Fibroblast of skin of right biceps (primary cell): ENCODE data around the gene IQGAP2.
"Not testable (repeated sequence)": the region's sequence is repeated elsewhere in the genome, so short reads cannot be mapped to it uniquely, and the experiment has no call there.

Experiments
- DNase-seq: peaks from one replicate; pipeline ENCODE4 v3.0.0-alpha.2; 2013

Gene IQGAP2

DNA sequence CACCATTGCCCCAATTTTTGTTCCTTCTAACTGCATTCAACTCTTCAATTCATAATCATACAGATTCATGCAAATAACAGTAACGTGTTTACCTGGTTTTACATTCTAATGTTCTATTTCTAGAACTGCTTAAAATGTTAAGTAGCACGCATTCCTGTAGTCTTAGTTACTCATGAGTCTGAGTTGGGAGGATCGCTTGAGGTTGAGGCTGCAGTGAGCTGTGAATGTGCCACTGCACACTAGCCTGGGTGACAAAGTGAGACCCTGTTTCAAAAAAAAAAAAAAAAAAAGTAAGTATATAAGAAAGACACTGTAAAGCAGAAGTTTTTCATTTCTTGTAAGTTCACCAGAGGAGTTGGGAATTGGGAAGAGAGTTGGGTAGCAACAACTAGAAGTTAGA lies 114.2 kb downstream of the IQGAP2 start:
- no peak for DNase-seq

DNA sequence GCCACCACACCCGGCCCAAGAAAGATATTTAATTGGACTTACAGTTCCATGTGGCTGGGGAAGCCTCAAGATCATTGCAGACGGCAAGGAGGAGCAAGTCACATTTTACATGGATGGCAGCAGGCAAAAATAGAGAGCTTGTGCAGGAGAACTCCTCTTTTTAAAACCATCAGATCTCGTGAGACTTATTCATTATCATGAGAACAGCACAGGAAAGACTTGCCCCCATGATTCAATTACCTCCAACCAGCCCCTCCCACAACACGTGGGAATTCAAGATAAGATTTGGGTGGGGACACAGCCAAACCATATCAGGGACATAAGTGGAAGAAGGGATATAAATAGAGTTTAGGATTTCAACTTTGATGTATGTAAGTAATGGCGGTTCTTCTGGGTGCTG lies 115.2 kb downstream of the IQGAP2 start:
- DNase-seq: not testable (repeated sequence)

DNA sequence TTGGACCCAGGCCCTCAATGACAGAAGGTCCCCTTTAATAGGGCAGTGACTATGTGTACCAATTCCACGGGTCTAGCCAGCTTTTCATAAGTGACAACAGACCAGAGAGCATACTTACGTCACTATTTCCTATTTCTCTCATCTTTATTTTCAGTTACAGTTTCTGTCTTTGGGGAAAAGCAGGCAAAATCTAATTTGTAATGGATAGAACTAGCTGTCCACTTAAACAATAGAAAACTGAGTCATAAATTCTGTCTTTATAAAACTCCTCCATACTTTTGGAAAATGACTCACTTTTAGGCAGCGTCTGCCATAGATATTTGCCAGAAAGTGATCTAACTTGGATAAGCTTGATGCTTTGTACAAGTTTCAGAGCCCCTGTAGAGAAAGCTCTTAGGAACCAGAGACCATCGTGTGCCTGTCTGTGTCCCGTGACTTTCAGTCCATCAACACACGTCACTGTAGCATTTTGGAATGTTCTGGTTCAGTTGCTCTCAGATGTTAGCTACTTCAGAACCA lies 118.2 kb downstream of the IQGAP2 start:
- peak; percentile 85 for DNase-seq

DNA sequence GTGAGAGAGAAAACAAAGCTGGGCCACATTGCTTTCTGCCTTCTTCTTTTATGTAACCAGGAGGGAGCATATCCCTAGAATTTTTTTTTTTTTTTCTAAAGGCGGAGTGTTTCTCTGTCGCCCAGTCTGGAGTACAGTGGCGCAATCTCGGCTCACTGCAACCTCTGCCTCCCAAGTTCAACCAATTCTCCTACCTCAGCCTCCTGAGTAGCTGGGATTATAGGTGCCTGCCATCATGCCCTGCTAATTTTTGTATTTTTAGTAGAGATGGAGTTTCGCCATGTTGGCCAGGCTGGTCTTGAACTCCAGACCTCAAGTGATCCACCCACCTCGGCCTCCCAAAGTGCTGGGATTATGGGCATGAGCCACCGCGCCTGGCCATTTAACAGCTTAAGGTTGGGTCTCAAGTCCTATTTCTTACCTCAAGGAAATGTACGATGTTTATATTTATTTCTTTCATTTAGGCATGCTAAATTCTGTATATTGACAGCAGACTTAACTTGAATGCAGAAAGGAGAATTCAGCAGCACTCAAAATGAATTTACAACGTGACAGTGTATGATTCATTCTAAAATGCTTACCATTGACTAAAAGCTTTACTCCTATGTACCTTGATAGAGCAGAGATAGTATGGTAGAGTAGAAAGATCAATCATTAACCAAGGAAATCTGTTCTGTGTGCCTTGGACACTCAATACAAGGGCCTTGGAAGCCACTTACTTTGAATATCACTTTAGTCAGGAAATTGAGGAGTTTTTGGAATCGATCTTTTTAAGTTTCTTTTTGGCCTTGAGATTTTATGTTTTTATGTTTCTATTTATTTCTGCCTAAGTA lies 119.2 kb downstream of the IQGAP2 start:
- DNase-seq: no peak

DNA sequence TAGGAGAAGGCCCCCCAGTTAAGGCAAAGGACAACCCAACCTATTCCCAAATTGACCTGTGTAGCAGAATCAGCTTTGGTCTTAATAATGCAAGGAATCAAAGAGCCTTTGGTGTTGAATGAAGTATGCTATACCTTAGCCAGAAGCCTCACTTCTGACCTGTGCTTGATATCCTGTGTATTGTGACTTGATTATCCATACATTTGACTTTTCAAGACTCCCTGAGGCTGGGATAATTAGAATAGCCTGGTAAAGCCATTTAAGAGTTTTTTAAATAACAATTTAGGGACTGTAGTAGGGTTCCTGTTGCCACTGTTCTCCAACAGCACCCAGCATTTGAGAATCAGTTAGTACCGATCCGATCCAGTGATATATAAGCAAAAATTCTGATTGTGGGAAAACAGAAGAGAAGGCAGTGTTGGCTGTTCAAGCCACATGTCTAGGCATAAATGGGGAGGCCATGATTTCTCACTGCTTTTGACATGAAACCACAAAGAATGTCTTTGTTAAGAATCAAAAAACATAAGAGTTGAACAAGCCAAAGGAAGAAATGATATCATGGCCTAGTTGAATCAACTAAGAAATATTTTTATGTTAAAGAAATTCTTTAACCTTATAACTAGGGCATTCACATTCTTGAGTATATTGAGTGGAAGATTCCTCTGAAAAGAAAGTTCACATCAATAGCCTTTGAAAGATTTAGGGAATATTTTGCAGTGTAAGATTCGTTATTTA lies 121.2 kb downstream of the IQGAP2 start:
- peak; percentile 58 for DNase-seq

- DNase-seq: peak; percentile 73
These were observed 121.8 kb downstream of the IQGAP2 start for GRCh38 chr5:76524868-76525267.

DNA sequence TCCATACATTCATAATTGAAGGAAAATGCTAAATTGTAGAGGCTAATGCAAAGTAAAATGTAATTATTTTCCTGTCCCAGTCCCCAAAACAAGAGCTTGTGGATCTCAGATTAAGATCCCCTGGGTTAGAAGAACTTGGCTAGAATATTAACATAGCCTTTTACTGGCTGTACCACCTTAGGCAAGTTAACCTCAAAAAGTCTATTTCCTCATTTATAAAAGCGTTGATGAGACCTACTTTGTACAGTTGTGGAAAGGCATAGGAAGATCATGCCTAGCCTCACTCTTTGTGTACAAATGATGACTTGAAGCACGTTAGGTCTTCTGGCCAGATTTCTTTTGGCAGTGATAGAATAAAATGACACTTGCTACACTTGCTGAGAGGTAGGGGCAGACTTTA lies 122.9 kb downstream of the IQGAP2 start:
- DNase-seq: no peak

- peak; percentile 50 for DNase-seq
These were observed 124.0 kb downstream of the IQGAP2 start for GRCh38 chr5:76526950-76527583.

DNA sequence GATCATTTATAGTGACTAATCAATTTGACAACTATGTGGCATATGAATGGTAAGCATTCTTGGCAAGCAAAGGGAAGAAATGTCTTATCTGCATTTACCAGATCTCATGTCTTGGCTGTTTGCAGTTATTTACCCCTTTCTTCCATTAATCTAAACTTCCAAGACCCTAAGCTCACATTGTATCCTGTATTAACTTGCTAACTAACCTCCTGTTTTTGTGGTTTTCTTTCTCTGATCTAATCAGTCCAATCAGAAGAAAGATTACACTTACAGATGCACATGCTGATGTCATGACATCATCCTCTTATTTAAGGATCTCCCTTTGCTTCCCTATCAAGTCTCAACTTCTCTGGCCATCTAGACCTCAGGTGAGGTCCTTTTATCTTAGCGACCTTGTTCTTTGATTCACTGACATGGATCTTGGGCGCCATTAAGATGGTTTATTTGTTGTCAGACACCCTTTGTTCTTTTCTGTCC lies 124.6 kb downstream of the IQGAP2 start:
- DNase-seq: peak; percentile 57

- no peak for DNase-seq
These were observed 125.7 kb downstream of the IQGAP2 start for GRCh38 chr5:76528547-76529331.

GRCh38 chr5:76529464-76530344 lies 126.6 kb downstream of the IQGAP2 start:
- no peak for DNase-seq

GRCh38 chr5:76532052-76532451 lies 129.0 kb downstream of the IQGAP2 start:
- no peak for DNase-seq

GRCh38 chr5:76532973-76533372 lies 129.9 kb downstream of the IQGAP2 start:
- no peak for DNase-seq

GRCh38 chr5:76535577-76535976 lies 132.5 kb downstream of the IQGAP2 start:
- DNase-seq: no peak

- no peak for DNase-seq
These were observed 134.0 kb downstream of the IQGAP2 start for GRCh38 chr5:76537073-76537543.

DNA sequence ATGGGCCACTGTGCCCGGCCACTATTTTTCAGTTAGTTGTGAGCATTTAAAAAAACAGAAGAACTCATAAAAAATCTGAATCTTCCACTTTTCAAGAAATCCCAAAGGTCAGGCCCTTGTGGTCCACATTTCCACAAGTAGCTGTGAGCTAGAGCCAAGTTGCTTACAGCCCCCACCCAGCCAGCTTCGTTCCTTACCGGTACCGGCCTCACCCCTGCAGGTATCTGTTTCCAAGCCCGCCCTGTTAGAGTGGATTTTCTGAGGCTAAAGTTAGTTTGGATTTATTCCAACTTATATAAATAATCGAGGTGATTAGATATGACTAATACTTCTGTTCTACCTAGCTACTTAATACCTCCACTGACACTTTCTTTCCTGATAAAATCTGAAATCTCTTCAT lies 139.2 kb downstream of the IQGAP2 start:
- no peak for DNase-seq

DNA sequence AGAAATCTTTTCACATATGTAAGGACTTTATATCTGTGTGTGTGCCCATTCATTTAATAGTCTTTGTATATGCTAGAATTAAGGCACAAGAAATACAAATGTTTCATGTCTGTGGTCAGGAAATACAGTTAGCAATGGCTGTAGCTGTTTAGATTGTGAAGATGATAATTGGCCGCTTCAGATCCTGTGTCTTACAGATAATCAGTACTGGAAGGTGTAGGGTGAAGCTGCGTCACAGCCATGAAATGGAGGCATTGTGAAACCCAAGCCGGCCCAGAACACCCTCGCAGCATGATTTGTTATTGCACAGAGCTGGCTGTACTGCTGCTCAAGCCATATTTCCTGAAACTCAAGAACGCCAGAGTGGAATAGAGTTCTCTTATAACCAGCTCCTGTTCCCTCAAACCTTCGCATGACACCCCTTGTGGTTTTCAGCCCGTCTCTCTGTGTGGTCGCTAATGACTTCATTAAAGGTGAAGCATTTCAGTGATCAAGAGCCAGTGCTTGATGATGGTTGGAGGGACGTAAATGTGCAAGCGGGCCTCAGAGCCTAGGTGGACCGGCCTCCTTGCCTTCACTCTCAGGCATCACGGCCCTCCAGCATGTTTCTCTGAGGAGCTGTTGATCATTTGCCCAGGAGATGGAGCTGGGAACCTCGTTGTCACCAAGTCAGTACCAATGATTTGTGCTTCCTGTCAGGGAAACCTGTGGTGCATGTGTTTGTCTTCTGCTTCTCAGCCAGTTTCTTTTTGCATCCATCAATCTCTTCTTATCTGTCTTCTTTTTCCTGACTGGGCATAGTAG lies 140.0 kb downstream of the IQGAP2 start:
- no peak for DNase-seq

GRCh38 chr5:76544268-76544926 lies 141.3 kb downstream of the IQGAP2 start:
- peak; percentile 31 for DNase-seq

DNA sequence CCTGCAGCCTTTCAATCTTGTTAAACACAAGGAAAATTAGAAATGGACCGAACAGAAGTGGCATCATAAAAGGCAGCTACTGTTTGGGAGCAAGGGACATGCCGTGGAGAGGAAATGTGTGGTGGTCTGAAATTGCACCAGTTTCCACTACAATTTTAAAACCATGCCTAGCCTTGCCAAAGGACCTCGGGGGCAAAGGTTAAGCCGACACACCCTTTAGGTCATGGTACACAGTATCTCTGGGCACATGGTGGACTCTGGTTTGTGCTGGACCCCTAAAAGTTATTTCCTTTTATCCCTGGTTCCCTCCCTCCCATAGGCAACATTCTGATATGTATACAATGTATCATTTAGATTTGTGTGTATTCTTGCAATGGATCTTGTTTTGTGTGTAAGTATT lies 142.1 kb downstream of the IQGAP2 start:
- DNase-seq: no peak
